Gastrocnemius medialis (tissue), 4 donors: ENCODE results near the gene INTS15. TPM values are rescaled to one million over a fixed set of nuclear protein-coding genes. Genes with fewer than 3 reads are reported as not detected.

Experiments
- ATAC-seq, 2 donors: fragments of 150-250 bp; one replicate each; pipeline ENCODE4 v1.9.1; 2016
- DNase-seq, 2 donors: peaks; one replicate each; pipeline ENCODE4 v3.0.0-alpha.2; 2019
- H3K27ac ChIP-seq, 4 donors: fragments of 200-600 bp; sonication (generic); 1 replicate in 1 of 4; 2 replicates in 3 of 4; pipeline ENCODE4 v1.5.1; 2016 to 2018; ENCODE audit warnings: mild to moderate bottlenecking in 2 of 4, moderate library complexity in 1 of 4
- H3K27me3 ChIP-seq, 3 donors: fragments of 200-600 bp; sonication (generic) in 2 of 3; 1 replicate in 1 of 3; 2 replicates in 2 of 3; pipeline versions ENCODE4 v1.5.1 to v1.6.0; 2016 to 2019; ENCODE audit warnings: mild to moderate bottlenecking in 1 of 3, moderate library complexity in 1 of 3
- H3K36me3 ChIP-seq, 2 donors: fragments of 200-600 bp; sonication (generic) in 1 of 2; one replicate each; pipeline ENCODE4 v1.5.1; 2017 to 2018
- H3K4me1 ChIP-seq, 2 donors: fragments of 200-600 bp; sonication (generic) in 1 of 2; one replicate each; pipeline ENCODE4 v1.5.1; 2016 to 2017; ENCODE audit warnings: mild to moderate bottlenecking in 2 of 2
- H3K4me3 ChIP-seq, 4 donors: fragments of 200-600 bp; sonication (generic) in 3 of 4; 1 replicate in 1 of 4; 2 replicates in 3 of 4; pipeline ENCODE4 v1.5.1; 2016 to 2019; ENCODE audit warnings: mild to moderate bottlenecking in 2 of 4
- H3K9me3 ChIP-seq, 3 donors: fragments of 200-600 bp; sonication (generic) in 2 of 3; 1 replicate in 1 of 3; 2 replicates in 2 of 3; pipeline ENCODE4 v1.5.1; 2016 to 2019
- CTCF ChIP-seq, 5 experiments: fragments of 450-650 bp in 3 of 5; fragments of 200-600 bp in 2 of 5; sonication (generic) in 2 of 5; IDR thresholded peaks in 4 of 5; conservative IDR thresholded peaks in 1 of 5; 1 replicate in 4 of 5; 2 replicates in 1 of 5; pipeline ENCODE4 v1.5.1; 2016 to 2019; ENCODE audit warnings: antibody characterized with exemption in 5 of 5, mild to moderate bottlenecking in 3 of 5, moderate library complexity in 3 of 5
- POLR2A ChIP-seq, 2 donors: fragments of 450-650 bp; IDR thresholded peaks; one replicate each; pipeline ENCODE4 v1.6.1; 2017; ENCODE audit warnings: antibody characterized with exemption in 2 of 2, mild to moderate bottlenecking in 2 of 2, moderate library complexity in 2 of 2
- in situ Hi-C, 4 donors: fragments of 200-750 bp; cut with MboI; loops; one replicate each; pipeline versions ENCODE4 v1.15.0 to v1.8.0; 2017; ENCODE audit warnings: low sequenced_read_pairs in 4 of 4
- intact Hi-C: fragments of 100-400 bp; cut with DNase I; formaldehyde crosslinking; loops from one replicate; pipeline ENCODE4 v1.15.1; 2023; ENCODE audit warnings: low total_unique reads
- total RNA-seq, 4 donors: library from RNA; depleted of rRNA; stranded (reverse); fragments of >200 nt; gene quantifications; one replicate each; pipeline versions ENCODE4 v1.1.0 to v1.2.3, GENCODE V29; 2016

INTS15 gene
- total RNA-seq, 4 donors from 2014 or later: 20.1 to 30.4 (median 26.1) TPM

GRCh38 chr7:6618621-6619020, 28.8 kb downstream of the INTS15 start:
- in situ Hi-C loops: no loop called here

GRCh38 chr7:6619961-6620360, 30.1 kb downstream of the INTS15 start:
- no peak for ATAC-seq
- Histone ChIP-seq H3K27ac (no peak overlapping the region), H3K4me3 (no peak overlapping the region), H3K36me3 (peaks cover 0 to 11% of the 10 kb centered on the region in 2 donors), H3K4me1 (peaks cover 4 to 5% of the 10 kb centered on the region in 2 donors), H3K27me3 (no peaks in the 10 kb centered on the region), H3K9me3 (no peaks in the 10 kb centered on the region)
- intact Hi-C loops: no loop called here
- in situ Hi-C loops: no loop called here
- TF ChIP-seq CTCF (IDR thresholded peaks at IDR 0.05 in 4 of 5, conservative IDR thresholded peaks at IDR 0.05 in 1 of 5): no peak
- no peak for TF ChIP-seq POLR2A (IDR thresholded peaks at IDR 0.05)
- no peak for DNase-seq

More at GRCh38 chr7:6618621-6619020, 28.8 kb downstream of the INTS15 start:
- no peak for DNase-seq
- Histone ChIP-seq H3K4me3 (no peak overlapping the region), H3K27ac (no peak overlapping the region), H3K36me3 (peaks cover 0 to 11% of the 10 kb centered on the region in 2 donors), H3K27me3 (no peaks in the 10 kb centered on the region), H3K4me1 (peaks cover 4 to 5% of the 10 kb centered on the region in 2 donors), H3K9me3 (no peaks in the 10 kb centered on the region)
- TF ChIP-seq CTCF (IDR thresholded peaks at IDR 0.05 in 4 of 5, conservative IDR thresholded peaks at IDR 0.05 in 1 of 5) (no peak), POLR2A (IDR thresholded peaks at IDR 0.05) (no peak)
- intact Hi-C loops: no loop called here
- ATAC-seq: no peak

- no peak for TF ChIP-seq CTCF (IDR thresholded peaks at IDR 0.05 in 4 of 5, conservative IDR thresholded peaks at IDR 0.05 in 1 of 5)
- TF ChIP-seq POLR2A (IDR thresholded peaks at IDR 0.05): no peak
- Histone ChIP-seq H3K9me3 (no peaks in the 10 kb centered on the region), H3K4me3 (no peak overlapping the region), H3K27ac (no peak overlapping the region), H3K36me3 (peaks cover 0 to 11% of the 10 kb centered on the region in 2 donors), H3K4me1 (no peaks in the 10 kb centered on the region), H3K27me3 (no peaks in the 10 kb centered on the region)
- intact Hi-C loops: no loop called here
- DNase-seq (no peak), ATAC-seq (no peak)
- in situ Hi-C loops: no loop called here
Measured at GRCh38 chr7:6621195-6622133, 31.6 kb downstream of the INTS15 start.

GRCh38 chr7:6622134-6622710, 32.4 kb downstream of the INTS15 start:
- in situ Hi-C loops: no loop called here

More at GRCh38 chr7:6622134-6622710, 32.4 kb downstream of the INTS15 start:
- H3K27me3 ChIP-seq: no peaks in the 10 kb centered on the region
- no peak for DNase-seq
- H3K9me3 ChIP-seq: no peaks in the 10 kb centered on the region
- intact Hi-C loops: no loop called here
- H3K4me1 ChIP-seq: no peaks in the 10 kb centered on the region
- ATAC-seq: no peak
- peaks cover 0 to 11% of the 10 kb centered on the region in 2 donors for H3K36me3 ChIP-seq
- H3K27ac ChIP-seq: no peak overlapping the region
- no peak overlapping the region for H3K4me3 ChIP-seq
- no peak for TF ChIP-seq CTCF (IDR thresholded peaks at IDR 0.05 in 4 of 5, conservative IDR thresholded peaks at IDR 0.05 in 1 of 5)
- no peak for TF ChIP-seq POLR2A (IDR thresholded peaks at IDR 0.05)
